Measurements from ENCODE around the gene MYADM. TPM values are rescaled to one million over a fixed set of nuclear protein-coding genes. Genes with fewer than 3 reads are reported as not detected.

MYADM gene
- polyA plus RNA-seq, 3 donors, result 162 to 310 (median 254) TPM

- Histone ChIP-seq H3K4me3 (replicated peaks in 1 of 3; ENCODE audit: low read depth in 2 of 3, low read length in 3 of 3) (no peak overlapping the region), H3K36me3 (replicated peaks in 1 of 2; ENCODE audit: control insufficient read depth in 1 of 2, insufficient read depth in 2 of 2, low read length in 2 of 2) (peaks cover 16 to 46% of the 10 kb centered on the region in 2 donors), H3K27me3 (ENCODE audit: control insufficient read depth in 2 of 2, insufficient read depth in 2 of 2, low read length in 2 of 2) (no peaks in the 10 kb centered on the region), H3K27ac (ENCODE audit: low read depth in 1 of 2, low read length in 2 of 2) (no peak overlapping the region), H3K4me1 (ENCODE audit: control insufficient read depth in 1 of 2, insufficient read depth in 2 of 2, low read length in 2 of 2) (peaks cover 34 to 39% of the 10 kb centered on the region in 2 donors), H2AFZ (ENCODE audit: insufficient read depth, low read depth, low read length, poor library complexity, severe bottlenecking) (no peak overlapping the region), H3K79me2 (ENCODE audit: insufficient read depth, low read length) (peaks cover 79% of the 10 kb centered on the region), H3K9me3 (replicated peaks in 1 of 2; ENCODE audit: control insufficient read depth in 1 of 2, insufficient read depth in 1 of 2, low read length in 2 of 2) (no peaks in the 10 kb centered on the region), H3K4me2 (replicated peaks; ENCODE audit: extremely low read depth, low read length, poor library complexity, severe bottlenecking) (peak overlapping the region; percentile 23), H4K20me1 (ENCODE audit: insufficient read depth, low read length) (peaks cover 72% of the 10 kb centered on the region), H3K9ac (ENCODE audit: insufficient read depth, low read length, poor library complexity, severe bottlenecking) (no peak overlapping the region)
- Mint-ChIP-seq H3K4me3 (peak overlapping the region in 1 of 2 donors; percentile 63), H3K36me3 (peaks cover 30 to 54% of the 10 kb centered on the region in 2 donors), H3K9me3 (no peaks in the 10 kb centered on the region), H3K4me1 (peaks cover 42% of the 10 kb centered on the region), H3K27me3 (ENCODE audit: low read depth in 3 of 3) (peaks cover 0 to 2% (median 1%) of the 10 kb centered on the region in 3 donors), H3K27ac (peak overlapping the region; percentile 41 to 86 (median 56))
- peak in 2 of 3 donors; percentile 24 to 31 for DNase-seq
- intact Hi-C loops (cut with micrococcal nuclease), result loop anchor here (5.0 to 10.0 kb wide), 4 partner anchors 52 to 205 kb away; no protein-coding TSS in a partner anchor
- TF ChIP-seq CTCF (IDR thresholded peaks at IDR 0.05), result no peak
- 24% methylated on average over 4 of the region's 5 CpGs for WGBS (ENCODE audit: insufficient coverage)
Measured at GRCh38 chr19:53819861-53820260, 47.8 kb upstream of the MYADM start.

GRCh38 chr19:53823380-53824120 is 44.1 kb upstream of the MYADM start:
- peaks cover 6 to 13% of the 10 kb centered on the region in 2 donors for H3K36me3 ChIP-seq (replicated peaks in 1 of 2; ENCODE audit: control insufficient read depth in 1 of 2, insufficient read depth in 2 of 2, low read length in 2 of 2)
- H3K4me3 Mint-ChIP-seq, result peak overlapping the region; percentile 93 to 98
- WGBS (ENCODE audit: insufficient coverage), result 25% methylated on average over 9 of the region's 12 CpGs

More at GRCh38 chr19:53823380-53824120, 44.1 kb upstream of the MYADM start:
- H2AFZ ChIP-seq (ENCODE audit: insufficient read depth, low read depth, low read length, poor library complexity, severe bottlenecking), result peak overlapping the region; percentile 73
- H3K4me3 ChIP-seq (replicated peaks in 1 of 3; ENCODE audit: low read depth in 2 of 3, low read length in 3 of 3), result peak overlapping the region; percentile 50 to 88 (median 71)
- Mint-ChIP-seq H3K27me3 (ENCODE audit: low read depth in 3 of 3) (peaks cover 0 to 3% (median 0%) of the 10 kb centered on the region in 3 donors), H3K27ac (peak overlapping the region; percentile 96 to 99 (median 98)), H3K9me3 (peaks cover 0 to 2% (median 0%) of the 10 kb centered on the region in 7 donors), H3K36me3 (peaks cover 9 to 17% of the 10 kb centered on the region in 2 donors), H3K4me1 (peaks cover 59% of the 10 kb centered on the region)
- no peaks in the 10 kb centered on the region for H3K9me3 ChIP-seq (replicated peaks in 1 of 2; ENCODE audit: control insufficient read depth in 1 of 2, insufficient read depth in 1 of 2, low read length in 2 of 2)
- peak overlapping the region; percentile 93 to 95 for H3K27ac ChIP-seq (ENCODE audit: low read depth in 1 of 2, low read length in 2 of 2)
- intact Hi-C loops (cut with micrococcal nuclease), result loop anchor here (2.0 to 10.0 kb wide), 5 partner anchors 19 to 201 kb away; no protein-coding TSS in a partner anchor
- peak overlapping the region; percentile 80 for H3K9ac ChIP-seq (ENCODE audit: insufficient read depth, low read length, poor library complexity, severe bottlenecking)
- H3K4me1 ChIP-seq (ENCODE audit: control insufficient read depth in 1 of 2, insufficient read depth in 2 of 2, low read length in 2 of 2), result peaks cover 61 to 65% of the 10 kb centered on the region in 2 donors
- H3K4me2 ChIP-seq (replicated peaks; ENCODE audit: extremely low read depth, low read length, poor library complexity, severe bottlenecking), result peak overlapping the region; percentile 82
- peaks cover 36% of the 10 kb centered on the region for H4K20me1 ChIP-seq (ENCODE audit: insufficient read depth, low read length)
- peaks cover 55% of the 10 kb centered on the region for H3K79me2 ChIP-seq (ENCODE audit: insufficient read depth, low read length)
- TF ChIP-seq CTCF (IDR thresholded peaks at IDR 0.05), result no peak
- DNase-seq, result peak; percentile 33 to 74 (median 73)
- H3K27me3 ChIP-seq (ENCODE audit: control insufficient read depth in 2 of 2, insufficient read depth in 2 of 2, low read length in 2 of 2), result no peaks in the 10 kb centered on the region
